T-helper 1 cell treated with Interleukin-12 subunit alpha and Interleukin-12 subunit beta and Interleukin-4 antibody, amounts not matched to agents 30 ng/mL and 1 ng/mL, for 36 hours (primary cell): ENCODE results near the gene FASLG. TPM values are rescaled to one million over a fixed set of nuclear protein-coding genes. Genes with fewer than 3 reads are reported as not detected.

Experiments used
- intact Hi-C: fragments of 100-400 bp; cut with micrococcal nuclease; formaldehyde crosslinking; loops from one replicate; pipeline ENCODE4 v1.15.1; 2024
- total RNA-seq: library from RNA; stranded (reverse); gene quantifications from 2 replicates; pipeline ENCODE4 v1.2.3, GENCODE V29; 2022

FASLG gene
- total RNA-seq, 1 donor from 2014 or later = 12.4 TPM

GRCh38 chr1:172642970-172643369 is 15.9 kb upstream of the FASLG start:
- intact Hi-C loops = loop anchor here (1.0 kb wide), 1 partner anchor 32 kb away; no protein-coding TSS in a partner anchor

DNA sequence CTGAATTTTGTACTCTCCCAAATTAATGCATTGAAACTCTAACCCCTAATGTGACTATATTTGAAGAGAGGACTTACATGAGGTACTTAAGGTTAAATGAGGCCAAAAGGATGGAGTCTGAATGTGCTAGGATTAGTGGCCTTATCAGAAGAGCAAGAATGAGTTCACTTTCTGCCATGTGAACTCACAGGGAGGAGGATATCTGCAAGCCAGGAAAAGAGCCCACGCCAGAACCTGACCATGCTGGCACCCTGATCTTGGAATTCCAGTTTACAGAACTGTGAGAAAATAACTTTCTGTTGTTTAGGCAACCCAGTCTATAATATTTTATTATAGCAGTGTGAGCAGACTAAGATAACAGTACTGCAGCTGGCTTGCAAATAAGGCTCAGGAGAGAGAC is 12.2 kb upstream of the FASLG start:
- intact Hi-C loops = loop anchor here (1.0 kb wide), 2 partner anchors 7 to 16 kb away; no protein-coding TSS in a partner anchor

DNA sequence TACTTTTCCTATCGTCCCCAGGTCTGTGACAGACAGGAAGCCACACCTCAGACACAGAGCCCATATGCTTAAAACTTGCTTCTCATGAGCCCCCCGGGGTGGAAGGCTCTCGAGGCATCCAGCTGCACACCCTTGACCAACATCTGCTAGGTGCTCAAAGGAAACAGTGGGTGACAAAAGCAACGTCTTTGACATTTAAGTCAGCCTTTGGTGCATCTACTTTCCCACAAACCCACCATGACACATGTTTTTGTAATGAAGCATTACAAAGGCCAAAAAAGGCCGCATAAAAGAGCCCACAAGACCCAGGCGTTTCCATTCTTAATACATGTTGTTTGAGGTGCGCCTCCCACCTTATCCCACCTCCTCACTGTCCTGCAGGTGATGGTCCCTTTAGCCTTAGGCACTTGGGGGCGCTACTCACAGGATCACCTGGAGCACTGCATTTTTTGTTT is 11.8 kb upstream of the FASLG start:
- intact Hi-C loops = loop anchor here (1.0 kb wide), 2 partner anchors 8 to 15 kb away; no protein-coding TSS in a partner anchor

- intact Hi-C loops = loop anchor here (1.0 kb wide), 2 partner anchors 9 to 14 kb away; no protein-coding TSS in a partner anchor
Observed at GRCh38 chr1:172647987-172648386, 10.9 kb upstream of the FASLG start.

DNA sequence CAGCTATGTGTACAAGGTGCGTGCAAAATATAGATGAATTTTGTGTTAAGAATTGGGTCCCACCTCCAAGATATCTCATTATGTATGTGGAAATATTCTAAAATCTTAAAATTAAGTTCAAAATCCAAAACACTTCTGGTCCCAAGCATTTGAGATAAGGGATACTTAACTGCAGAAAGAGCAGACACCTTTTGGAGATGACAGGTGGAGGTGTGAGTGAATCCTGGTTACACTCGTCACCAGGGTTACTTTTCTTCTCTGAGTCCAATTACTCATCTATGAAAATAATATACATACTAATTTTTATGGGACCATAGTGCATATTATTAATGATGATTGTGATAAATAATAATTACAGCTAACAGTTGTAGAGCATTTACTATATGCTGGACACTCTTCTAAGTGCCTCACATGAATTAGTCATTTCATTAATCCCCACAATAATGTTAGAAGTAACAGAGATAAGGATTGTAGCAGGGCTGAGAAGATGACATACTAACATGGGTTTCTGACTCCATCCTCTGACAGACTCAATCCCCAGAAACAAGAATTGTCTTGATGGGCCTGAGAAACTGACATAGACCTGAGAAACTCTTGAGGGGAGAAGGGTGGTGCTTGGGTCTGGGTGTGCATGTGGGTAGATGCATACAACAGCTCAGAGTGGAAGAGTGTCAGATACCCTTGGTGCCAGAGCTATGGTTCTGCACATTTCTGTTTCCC is 8.3 kb upstream of the FASLG start:
- intact Hi-C loops = no loop called here

DNA sequence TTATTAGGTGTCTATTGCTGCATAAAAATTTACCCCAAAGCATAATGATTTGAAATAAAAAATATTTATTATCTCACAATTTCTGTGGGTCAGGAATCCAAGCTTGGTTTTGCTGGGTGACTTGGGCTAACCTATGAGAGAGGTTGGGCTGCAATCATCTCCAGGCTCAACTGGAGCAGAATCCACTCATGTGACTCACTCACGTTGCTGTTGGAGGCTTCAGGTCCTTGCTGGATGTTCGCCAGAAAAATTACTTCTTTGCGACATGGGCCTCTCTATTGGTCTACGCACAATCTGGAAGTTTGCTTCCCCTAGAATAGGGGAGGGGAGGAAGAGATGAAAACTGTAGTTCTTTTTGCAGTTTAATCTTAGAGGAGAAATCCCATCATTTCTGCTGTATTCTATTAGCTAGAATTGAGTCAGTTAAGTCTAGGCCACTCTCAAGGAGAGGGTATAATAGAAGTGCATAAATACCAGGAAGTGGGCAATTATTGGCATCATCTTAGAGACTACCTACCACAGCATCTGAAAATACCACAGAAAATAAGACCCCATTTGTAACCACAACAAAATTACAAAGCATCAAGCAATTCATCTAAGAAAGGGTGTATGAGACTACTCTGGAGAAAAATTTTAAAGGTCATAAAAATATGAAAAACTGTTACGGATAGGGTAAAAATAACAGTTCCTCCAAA is 5.7 kb upstream of the FASLG start:
- intact Hi-C loops = no loop called here

DNA sequence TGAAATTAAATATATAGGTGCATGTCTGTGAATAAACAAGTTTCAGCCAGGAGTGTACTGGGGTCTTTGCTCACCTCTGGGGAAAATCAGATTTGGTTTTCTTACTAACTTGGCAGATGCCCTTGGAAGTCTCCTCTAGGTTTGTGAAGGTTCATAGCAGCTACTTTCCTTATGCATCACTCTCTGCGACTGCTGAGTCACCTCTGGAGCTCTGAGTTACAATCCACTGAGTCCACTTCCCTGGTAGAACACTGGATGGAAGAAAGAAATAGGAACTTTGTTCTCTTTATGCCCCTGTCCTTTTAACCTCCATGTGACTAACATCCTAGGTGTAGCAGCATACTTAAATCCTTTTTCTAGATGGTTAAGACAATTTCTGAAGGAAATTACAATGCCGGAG is 4.4 kb upstream of the FASLG start:
- intact Hi-C loops = no loop called here

GRCh38 chr1:172656576-172656975 is 2.3 kb upstream of the FASLG start:
- intact Hi-C loops = no loop called here

- intact Hi-C loops = no loop called here
Observed at GRCh38 chr1:172657586-172657985, 1.3 kb upstream of the FASLG start.

- intact Hi-C loops = loop anchor here (5.0 to 10.0 kb wide), 4 partner anchors 34 to 1176 kb away; partner anchors contain the start of genes PIGC and PRRC2C
Observed at GRCh38 chr1:172661107-172661506, 2.2 kb downstream of the FASLG start.

DNA sequence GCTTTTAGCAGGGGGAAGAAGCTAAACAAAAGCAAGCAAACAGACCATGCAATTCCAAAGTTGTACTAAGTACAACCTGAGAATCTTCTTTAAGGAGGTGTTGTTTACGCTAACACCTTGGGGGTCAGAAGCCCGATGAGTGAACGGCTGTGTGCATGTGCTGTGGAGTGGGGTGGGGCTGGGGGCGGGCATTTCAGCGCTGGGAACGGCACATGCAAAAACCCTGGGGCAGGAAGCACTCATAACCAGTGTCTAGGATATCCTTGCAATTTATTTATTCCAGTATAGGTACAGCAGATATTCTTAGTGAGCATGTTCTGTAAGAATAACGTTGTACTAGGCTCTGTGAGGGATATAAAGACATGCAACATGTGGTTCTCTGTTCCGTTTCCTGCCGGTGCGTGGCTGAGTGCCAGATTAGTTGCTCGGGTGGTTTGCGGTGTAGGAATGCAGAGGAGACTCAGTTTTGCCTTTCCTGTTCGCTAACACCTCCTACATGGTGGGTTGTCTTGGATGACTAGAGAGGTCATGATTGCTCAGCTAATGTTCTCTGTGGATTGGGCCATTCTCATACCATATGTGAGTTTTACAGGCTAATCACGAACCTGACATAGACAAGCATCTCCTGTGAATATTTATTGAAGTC is 3.7 kb downstream of the FASLG start:
- intact Hi-C loops = loop anchor here (1.0 to 10.0 kb wide), 13 partner anchors 8 to 1178 kb away; partner anchors contain the start of genes PIGC and PRRC2C

GRCh38 chr1:172663732-172664131 is 4.8 kb downstream of the FASLG start:
- intact Hi-C loops = loop anchor here (1.0 to 10.0 kb wide), 7 partner anchors 12 to 1179 kb away; partner anchors contain the start of genes PIGC and PRRC2C

- intact Hi-C loops = loop anchor here (10.0 kb wide), 1 partner anchor 1183 kb away; the partner anchor contains the start of gene PRRC2C
Observed at GRCh38 chr1:172668097-172668496, 9.2 kb downstream of the FASLG start.

- intact Hi-C loops = loop anchor here (10.0 kb wide), 1 partner anchor 1184 kb away; the partner anchor contains the start of gene PRRC2C
Observed at GRCh38 chr1:172669011-172669410, 10.1 kb downstream of the FASLG start.

DNA sequence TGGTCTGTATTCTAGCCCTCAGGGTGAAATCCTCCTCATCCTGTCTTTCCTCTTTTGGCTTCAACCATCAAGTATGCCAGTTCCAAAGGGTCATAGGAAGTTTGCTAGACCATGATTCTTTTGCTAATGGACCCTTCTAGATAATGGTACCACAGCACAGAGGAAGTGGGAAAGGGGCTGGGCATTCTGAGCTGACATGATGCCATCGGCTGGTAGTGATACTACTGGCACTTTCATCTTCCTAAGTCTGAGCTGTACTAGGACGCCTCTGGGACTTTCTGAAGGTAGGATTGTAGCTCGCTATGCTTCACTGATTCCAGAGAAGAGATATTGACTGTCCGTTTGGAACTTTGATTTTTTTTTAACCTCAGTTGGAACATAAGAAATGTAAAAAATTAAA is 11.4 kb downstream of the FASLG start:
- intact Hi-C loops = loop anchor here (1.0 to 10.0 kb wide), 3 partner anchors 8 to 1484 kb away; partner anchors contain the start of gene RABGAP1L

DNA sequence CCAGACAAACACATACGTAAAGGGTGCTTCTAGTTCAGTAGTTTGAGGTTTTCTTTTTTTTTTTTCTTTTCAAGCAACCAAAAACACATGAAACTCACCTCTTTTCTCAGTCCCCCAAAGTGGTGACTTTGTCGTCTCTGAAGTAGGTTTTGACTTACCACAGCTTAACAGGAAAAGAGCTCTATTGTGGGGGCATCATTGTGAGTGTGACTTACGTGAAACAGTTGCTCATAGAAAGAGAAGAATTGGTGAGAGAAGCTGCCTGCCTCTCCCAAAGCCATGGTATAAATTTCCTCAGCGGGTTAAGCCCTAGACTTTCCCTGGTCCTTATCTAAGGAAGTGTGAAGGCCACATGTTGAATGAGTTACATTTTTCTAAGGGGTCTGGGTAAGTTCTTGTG is 11.9 kb downstream of the FASLG start:
- intact Hi-C loops = loop anchor here (1.0 to 10.0 kb wide), 3 partner anchors 8 to 1484 kb away; partner anchors contain the start of gene RABGAP1L

DNA sequence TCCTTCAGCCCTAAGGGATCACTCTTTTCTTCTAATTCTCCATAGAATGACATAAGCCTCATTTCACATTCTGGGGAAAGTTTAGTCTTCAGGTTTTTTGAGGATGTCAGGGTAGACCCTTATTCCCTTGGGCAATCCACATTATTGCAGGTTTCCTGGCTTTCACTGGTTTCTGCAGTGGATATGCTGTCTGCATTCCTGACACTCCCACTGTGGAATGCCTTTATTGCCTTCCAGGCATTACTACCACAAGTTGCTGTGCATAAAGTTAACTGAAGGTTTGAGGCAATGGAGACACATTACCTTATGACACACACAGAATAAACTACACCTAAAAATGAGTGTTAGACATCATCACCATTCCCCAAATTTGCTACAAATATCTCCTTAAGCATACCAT is 12.7 kb downstream of the FASLG start:
- intact Hi-C loops = loop anchor here (10.0 kb wide), 1 partner anchor 1483 kb away; the partner anchor contains the start of gene RABGAP1L

- intact Hi-C loops = loop anchor here (10.0 kb wide), 1 partner anchor 1482 kb away; the partner anchor contains the start of gene RABGAP1L
Observed at GRCh38 chr1:172672720-172673119, 13.8 kb downstream of the FASLG start.

DNA sequence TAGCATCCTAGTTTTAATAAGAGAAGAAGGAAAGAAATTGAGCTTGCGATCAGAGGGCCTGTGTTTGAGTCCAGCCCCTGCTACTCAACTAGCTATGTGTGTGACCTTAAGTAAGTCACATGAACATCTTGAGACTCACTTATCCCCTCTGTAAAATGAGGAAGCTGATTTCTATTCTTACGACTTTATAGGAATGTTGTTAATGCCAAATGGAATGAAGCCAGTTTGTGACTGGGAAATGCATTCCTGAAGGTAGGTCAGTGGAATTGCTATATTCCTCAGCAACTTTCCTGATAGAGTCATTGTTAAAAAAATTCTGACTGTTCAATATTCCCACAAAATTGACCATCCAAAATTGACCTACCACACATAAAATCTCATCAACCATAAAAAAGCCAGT is 14.9 kb downstream of the FASLG start:
- intact Hi-C loops = loop anchor here (2.0 to 10.0 kb wide), 3 partner anchors 15 to 1481 kb away; partner anchors contain the start of genes FASLG and RABGAP1L

- intact Hi-C loops = loop anchor here (1.0 to 10.0 kb wide), 9 partner anchors 12 to 1480 kb away; partner anchors contain the start of genes FASLG and RABGAP1L
Observed at GRCh38 chr1:172674831-172675613, 16.1 kb downstream of the FASLG start.
